ENCODE measurements around the gene PRR33.

The PRR33 gene

DNA sequence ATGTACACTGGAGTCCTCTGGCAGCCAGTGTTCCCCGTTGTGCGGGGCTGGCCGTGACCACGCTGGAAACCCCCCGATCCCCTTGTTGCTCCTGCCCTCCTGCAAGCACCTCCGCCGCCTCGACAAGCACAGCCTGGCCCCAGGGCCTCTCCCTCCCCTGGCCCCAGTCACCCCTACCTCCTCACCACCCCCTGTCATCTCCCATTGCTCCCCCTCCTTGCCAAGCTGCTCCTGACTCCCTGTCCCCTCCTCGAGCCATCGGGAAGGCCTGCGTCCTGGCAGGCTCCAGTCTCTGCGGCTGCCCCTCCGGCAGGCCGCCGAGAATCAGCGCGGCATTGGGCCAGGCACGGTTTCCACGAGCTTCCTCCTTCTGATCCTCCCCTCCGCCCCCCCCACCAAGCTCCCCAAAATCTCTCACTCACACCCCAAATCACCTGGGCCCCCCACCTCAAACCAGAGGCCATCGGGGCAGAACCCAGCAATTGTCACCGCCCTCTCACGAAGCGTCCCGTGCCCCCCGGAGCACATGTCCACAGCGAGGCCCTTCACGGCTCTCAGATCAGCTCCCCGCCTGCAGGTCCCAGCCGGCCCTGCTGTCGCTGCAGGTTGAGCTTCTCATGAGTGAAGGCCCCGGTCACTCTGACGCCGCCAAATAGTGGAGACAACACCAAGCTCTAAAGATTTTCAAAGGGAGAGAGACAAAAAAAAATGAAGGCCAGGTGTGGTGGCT, 44.5 kb downstream of the PRR33 start:
- no peak for DNase-seq (ENCODE audit: low read depth)

DNA sequence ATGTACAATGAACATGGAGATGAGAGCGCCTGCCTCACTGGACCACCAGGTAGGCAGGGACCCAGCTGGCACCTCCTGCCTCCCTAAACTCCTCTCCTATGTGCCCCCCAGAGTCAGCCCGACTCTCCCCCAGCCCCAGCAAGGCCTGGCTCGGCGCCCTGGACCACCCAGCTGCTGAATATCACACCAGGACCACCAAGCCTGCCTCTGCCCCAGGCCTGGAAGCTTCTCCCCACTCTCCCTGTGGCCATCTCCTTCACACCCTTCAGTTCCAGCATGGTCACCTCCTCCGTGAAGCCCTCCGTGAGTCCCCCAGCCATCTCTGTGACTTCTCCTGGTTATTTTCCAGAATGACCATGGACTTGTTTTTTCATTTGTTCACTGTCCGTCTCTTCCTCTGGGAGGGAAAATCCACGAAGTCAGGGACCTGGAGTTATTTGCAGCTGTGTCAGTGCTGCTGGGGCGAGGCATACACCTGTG, 45.2 kb downstream of the PRR33 start:
- DNase-seq (ENCODE audit: low read depth) = no peak

DNA sequence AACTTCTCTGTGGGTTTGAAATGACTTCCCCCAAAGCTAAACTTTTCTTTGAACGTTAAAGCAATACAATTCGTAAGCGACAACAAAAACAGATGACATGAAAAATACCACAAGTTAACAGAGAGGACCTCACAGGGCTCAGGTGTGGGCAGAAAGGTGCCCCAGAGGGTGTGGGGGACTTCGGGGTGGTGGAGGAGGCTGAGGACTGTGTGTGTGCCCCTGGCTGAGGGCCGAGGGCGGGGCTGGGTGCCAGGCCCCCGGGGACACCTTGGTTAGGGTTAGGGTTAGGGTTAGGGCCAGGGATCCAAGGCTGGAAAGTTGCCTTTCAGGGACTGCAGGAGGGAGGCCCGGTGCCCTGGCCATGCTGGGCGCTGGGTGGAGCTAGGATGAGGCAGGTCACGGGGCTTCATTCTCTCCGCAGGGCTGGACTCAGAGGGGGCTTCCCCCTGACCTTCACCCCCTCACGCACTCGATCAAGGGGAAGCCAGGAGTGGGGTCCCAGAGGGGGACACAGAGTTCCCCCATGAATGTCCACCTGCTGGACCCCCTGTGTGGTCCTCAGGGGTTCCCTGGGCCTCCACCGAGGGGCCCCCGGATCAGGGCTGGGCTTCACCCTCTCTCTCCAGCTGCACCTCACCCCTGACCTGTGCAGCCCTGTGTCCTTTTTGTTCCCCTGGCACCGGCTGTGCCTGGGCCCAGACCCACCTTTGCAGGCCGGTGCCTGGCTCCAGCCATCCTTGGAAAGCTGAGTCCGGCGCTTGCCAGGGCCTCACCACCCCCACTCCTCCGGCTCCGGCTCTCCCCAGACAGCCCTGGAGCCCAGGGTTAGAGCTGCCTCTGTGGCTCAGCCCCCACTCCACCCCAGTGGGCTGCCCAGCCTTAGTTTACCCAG, 45.9 kb downstream of the PRR33 start:
- no peak for DNase-seq (ENCODE audit: low read depth)

DNA sequence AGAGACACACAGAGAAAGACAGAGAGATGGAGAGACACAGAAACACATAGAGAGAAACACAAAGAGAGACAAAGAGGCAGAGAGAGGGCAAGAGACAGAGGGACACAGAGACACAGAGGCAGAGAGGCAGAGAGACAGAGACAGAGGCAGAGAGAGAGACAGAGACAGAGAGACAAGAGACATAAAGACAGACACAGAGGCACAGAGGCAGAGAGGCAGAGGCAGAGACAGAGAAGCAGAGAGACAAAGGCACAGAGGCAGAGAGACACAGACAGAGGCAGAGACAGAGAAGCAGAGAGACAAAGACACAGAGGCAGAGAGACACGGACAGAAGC, 46.6 kb downstream of the PRR33 start:
- DNase-seq (ENCODE audit: low read depth) = no peak

DNA sequence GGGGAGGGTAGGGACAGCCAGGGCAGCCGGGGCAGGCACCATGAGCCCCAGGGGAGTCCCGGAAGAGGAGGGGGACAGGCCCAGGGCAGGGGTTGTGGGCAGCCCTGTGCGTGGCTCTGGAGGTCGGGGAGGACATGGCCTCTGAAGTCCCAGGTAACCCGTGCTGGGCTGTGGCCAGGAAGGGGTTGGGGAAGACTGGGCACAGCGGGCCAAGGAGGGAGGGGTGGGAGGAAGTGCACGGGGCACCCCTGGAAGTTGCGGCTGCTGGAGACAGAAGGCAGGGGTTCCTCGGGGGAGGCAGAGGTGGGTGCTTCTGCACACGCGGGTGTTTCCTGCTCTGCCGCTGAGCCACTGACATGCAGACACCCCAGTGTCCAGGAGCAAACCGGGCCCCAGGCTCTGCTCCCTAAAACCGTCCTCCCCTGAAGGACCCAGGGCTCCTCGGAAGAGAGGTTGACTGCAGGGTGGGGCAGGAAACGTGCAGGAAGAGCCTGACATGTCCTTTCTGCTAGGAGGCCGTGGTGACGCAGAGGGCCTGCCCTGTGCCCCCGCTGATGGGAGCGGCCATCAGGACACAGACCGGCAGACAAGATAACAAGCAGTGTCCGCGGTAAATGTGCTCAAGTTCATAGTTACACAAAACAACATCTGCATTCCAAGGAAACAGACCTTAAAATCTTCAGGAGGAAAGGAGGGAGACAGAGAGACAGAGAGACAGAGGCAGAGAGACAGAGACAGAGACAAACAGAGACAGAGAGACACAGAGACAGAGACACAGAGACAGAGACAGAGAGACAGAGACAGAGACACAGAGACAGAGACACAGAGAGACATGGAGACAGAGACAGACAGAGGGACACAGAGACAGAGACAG, 47.2 kb downstream of the PRR33 start:
- DNase-seq (ENCODE audit: low read depth) = no peak

DNA sequence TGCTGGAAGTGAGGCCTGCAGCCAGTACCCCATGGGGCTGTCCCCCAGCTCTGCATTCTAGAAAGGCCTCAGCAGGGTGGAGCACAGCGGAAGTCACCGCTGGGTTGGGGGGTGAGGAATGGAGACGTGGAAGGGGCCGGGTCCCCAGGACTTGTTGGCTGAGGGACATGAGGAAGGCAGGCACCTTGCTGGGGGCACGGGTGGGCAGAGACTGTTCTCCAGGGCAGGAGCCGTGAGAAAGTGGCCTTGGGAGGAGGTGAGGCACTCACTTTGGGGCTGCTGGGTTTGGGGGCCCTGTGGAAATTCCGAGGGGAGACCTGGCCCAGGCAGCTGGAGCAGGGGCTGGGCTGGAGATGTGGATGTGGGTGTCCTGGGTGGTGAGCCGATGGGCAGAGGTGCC, 47.9 kb downstream of the PRR33 start:
- no peak for DNase-seq (ENCODE audit: low read depth)

DNA sequence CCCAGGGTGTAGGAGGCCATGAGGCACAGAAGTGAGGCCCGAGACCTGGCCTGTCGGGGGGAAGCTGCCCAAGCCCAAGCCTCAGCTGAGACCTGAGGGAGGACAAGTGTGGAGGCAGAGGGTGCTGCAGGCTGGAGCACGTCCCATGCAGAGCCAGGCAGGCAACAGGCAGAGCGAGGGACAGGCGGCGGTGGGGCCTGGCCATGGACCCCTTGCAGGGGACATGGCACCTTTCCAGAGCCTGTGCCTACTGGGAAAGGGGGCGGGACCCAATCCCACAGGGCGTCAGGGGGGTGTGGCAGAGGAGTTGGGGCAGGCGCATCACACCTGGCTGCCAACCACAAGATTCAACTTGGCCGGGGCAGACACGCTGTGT, 48.6 kb downstream of the PRR33 start:
- DNase-seq (ENCODE audit: low read depth) = no peak

DNA sequence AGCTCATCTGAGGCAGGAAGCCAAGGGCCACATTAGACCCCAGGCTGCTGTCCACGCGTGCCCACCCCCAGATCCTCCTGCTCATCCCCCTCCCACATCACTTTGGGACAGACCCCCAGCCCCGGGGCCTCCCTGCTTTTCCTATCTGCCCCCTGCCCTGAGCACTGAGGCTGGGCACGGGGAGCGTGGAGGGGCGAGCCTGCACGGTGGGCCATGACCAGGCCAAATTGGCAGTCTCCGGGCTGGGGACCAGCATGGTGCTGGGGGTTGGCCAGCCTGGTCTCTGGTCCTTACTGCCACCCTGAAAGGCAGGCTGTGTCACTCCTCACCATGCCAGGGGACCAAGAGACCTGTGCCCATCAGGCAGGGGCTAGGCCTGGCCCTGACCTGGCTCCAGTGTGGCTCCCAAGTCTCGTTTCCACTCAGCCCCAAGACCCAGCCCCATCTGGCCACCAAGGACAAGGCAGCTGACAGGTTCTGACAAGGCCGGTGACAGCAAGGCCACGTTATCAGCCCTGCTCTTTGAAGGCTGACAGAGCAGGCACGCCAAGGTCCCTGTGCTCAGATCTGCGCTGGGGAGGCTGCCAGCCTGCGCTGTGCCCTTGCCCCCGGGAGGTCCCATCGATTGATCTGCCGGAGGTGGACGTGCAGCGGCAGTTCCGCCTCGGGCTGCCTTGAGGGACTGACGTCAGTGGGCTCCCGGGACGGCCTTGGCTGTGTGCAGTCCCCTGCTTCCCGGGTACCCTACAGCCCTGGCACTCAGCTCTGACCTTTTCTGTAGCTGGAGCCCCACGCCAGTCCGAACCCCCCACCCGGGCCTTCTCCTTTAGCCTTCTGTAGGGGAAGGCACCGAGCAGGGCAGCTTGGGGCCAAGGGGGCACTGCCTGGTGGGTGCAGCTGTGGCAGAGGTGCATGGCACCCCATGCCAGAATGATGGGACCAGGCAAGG, 49.3 kb downstream of the PRR33 start:
- DNase-seq (ENCODE audit: low read depth) = no peak

DNA sequence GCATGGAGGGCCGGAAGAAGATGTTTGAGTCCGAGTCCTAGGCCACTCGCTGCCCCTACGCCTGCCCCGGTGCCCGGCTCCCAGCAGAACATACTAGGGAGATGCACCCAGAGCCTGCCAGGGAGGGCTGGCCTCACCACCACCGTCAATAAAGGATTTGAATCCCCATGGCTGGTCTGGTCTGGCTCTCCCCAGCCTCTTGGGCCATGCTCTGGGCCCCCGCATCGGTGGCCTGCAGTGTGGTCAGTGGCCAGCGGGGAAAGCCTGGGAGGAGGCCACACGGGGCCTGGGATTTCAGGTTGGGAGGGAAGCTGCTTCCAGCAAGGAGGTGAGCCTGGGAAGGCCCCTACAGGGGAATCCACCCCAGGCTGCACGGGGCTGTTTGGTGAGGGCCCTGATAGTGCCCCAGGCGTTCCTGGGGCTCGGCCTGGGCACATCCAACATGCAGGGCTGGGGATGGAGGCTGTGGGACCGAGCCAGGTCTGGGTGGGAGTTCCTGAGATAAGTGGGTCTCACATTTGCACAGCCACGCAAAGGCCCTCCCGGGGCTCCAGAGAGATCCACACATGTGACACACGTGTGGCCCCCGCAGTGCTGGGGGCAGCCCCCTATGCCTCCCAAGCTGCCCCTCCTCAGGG, 50.1 kb downstream of the PRR33 start:
- DNase-seq (ENCODE audit: low read depth) = no peak

DNA sequence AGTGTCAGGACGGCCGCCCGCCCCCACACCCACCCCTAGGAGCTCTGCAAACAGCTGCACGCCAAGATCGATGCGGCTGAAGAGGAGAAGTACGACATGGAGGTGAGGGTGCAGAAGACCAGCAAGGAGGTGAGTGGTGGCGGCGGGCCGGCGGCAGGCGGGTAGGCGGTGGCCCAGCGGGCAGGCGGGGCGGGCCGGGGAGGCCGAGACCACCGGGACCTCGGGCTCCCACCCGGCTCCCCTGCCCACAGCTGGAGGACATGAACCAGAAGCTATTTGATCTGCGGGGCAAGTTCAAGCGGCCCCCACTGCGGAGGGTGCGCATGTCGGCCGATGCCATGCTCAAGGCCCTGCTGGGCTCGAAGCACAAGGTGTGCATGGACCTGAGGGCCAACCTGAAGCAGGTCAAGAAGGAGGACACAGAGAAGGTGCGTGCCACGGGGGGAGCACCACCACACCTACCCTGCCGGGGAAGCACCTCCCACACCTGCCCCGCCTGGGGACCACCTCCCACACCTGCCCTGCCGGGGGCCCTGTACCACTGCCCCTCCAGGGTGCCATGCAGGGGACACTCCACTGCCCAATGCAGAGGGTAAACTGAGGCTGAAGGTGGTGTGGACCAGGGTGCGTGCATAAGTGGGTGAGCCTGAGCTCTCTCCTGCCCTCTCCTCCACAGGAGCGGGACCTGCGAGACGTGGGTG, 50.8 kb downstream of the PRR33 start:
- no peak for DNase-seq (ENCODE audit: low read depth)

DNA sequence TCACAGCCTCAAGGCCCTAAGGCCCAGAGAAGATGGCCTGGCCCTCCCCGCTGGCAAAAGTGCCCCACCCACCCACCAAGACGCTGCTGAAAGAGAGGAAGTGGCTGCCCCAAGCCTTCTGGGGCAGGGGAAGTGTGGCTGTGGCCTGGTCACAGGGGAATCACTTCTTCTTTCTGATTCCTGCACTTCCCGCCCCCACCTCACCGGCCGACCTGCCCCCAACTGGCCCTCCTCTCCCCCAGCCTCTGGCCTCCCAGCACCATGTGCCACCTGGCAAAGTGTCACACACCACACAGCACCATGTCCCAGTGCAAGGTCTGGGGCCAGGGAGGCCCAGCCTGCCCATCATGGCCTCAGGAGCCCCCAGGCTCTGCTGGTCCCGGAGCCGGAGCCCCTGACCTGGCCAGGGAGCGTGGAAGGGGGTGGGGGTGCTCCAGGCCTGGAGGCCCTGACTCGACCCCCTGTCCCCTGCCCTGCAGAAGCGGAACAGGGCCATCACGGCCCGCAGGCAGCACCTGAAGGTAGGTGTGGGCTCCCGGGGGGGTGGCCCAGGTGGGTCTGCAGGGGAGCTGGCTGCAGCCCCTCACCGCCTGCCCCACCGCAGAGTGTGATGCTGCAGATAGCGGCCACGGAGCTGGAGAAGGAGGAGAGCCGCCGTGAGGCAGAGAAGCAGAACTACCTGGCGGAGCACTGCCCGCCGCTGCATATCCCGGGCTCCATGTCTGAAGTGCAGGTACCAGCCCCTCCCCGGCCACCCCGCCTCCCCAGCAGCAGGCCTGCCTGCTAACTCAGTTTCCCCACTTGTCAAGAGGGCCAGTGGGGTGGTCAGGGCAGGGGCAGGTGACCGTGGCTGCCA, 51.5 kb downstream of the PRR33 start:
- no peak for DNase-seq (ENCODE audit: low read depth)

DNA sequence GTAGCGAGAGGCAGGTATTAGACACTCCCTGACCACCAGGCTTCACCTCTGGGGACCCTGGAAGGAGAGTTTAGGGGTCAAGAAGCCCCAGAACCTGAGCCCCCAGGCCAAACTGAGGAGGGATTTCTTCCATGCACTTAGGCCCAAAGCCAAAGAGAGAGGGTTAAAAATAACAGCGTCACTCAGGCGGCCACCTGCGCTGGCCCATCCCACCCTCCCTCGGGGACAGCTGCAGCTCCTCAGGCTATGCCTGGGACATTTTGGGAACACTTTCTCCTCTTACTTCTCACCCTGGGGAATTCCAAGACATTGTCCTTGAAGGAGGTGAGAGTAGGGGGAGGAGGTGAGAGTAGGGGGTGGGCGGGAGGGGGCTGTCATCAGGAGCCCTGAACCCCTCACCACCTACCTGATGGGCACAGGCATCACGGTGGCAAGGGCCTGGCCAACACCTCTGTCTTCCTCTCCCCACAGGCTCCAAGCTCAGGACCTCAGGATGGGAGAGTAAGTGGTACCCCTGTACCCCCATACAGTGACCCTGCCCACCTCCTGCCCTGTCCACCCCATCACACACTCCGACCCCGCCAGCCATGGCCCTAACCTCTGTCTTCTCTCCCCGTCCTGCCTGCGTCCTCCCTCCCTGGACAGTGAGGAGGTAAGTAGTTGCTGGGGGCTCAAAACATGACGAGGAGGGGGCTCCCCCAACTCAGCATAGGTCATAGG, 52.3 kb downstream of the PRR33 start:
- DNase-seq (ENCODE audit: low read depth) = no peak

DNA sequence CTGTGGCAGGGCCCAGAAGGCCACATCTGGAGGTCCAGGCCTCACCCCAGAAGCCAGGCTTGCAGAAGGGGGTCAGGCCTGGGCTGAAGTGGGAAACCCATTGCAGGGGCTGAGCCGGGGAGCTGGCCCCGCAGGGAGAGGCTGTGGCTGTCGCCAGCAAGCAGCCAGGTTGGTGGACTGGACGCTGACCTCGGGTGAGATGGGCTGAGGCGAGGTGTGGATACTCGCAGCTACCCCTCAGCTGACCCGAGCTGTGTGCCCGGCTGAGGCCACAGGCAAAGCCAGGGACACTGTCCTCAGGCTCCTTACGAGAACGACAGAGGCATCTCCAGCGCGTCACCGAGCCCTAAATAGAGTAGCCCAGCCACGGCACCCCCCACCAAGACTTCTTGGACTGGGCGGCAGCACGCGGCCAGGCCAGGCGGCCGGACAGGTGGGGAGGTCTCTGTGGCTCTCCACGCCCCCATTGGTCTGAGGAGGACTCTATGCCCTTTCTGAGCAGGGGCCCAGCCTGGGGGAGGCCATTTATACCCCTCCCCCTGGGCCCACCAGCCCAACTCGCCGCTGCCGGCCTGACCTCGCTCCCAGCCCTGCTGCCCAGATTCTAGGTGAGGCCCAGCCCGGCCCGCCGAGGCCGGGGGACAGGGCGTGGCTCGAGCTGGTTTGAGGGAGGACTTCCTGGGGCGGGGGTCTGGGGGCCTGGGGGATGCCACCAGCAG, 53.1 kb downstream of the PRR33 start, which contains the start of gene TNNI2:
TSS of gene TNNI2 (plus strand) at position 556 of the 719 bp plus-strand sequence. CDS start 716 bp downstream, outside the sequence.
- no peak for DNase-seq (ENCODE audit: low read depth)
